ENCODE data around the gene CISD3.

GRCh38 chr17:38725066-38725465 lies 5.1 kb upstream of the CISD3 start:
- TF ChIP-seq HCFC1 (IDR thresholded peaks at IDR 0.05; ENCODE audit: low read length) (no peak), TCF12 (IDR thresholded peaks at IDR 0.05; ENCODE audit: low read depth, low read length) (no peak), REST (IDR thresholded peaks at IDR 0.05; ENCODE audit: low read depth, low read length) (no peak), CTCF (IDR thresholded peaks at IDR 0.05 in 2 of 3, conservative IDR thresholded peaks at IDR 0.05 in 1 of 3; ENCODE audit: control insufficient read depth in 2 of 3, extremely low read depth in 1 of 3, insufficient read depth in 1 of 3, low read depth in 3 of 3, low read length in 3 of 3) (no peak), CHD2 (IDR thresholded peaks at IDR 0.05; ENCODE audit: borderline replicate concordance, low read depth, low read length) (no peak), SREBF1 (IDR thresholded peaks at IDR 0.05; ENCODE audit: low read length) (no peak), TAF1 (IDR thresholded peaks at IDR 0.05; ENCODE audit: borderline replicate concordance, low read depth, low read length) (no peak)

Data from GM12878 (cell line).